Measurements from ENCODE around the gene RASL12.
"Not testable (repeated sequence)": the region's sequence is repeated elsewhere in the genome, so short reads cannot be mapped to it uniquely, and the experiment has no call there.

RASL12 gene

GRCh38 chr15:65081270-65081669 lies 13.5 kb upstream of the RASL12 start:
- TF ChIP-seq, protein P1, sequence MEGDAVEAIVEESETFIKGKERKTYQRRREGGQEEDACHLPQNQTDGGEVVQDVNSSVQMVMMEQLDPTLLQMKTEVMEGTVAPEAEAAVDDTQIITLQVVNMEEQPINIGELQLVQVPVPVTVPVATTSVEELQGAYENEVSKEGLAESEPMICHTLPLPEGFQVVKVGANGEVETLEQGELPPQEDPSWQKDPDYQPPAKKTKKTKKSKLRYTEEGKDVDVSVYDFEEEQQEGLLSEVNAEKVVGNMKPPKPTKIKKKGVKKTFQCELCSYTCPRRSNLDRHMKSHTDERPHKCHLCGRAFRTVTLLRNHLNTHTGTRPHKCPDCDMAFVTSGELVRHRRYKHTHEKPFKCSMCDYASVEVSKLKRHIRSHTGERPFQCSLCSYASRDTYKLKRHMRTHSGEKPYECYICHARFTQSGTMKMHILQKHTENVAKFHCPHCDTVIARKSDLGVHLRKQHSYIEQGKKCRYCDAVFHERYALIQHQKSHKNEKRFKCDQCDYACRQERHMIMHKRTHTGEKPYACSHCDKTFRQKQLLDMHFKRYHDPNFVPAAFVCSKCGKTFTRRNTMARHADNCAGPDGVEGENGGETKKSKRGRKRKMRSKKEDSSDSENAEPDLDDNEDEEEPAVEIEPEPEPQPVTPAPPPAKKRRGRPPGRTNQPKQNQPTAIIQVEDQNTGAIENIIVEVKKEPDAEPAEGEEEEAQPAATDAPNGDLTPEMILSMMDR (IDR thresholded peaks at IDR 0.05; ENCODE audit: borderline replicate concordance, control extremely low read depth, extremely low read depth, insufficient read depth, missing control alignments) = no peak
- in situ Hi-C loops (cut with MboI; ENCODE audit: low sequenced_read_pairs, unreplicated experiment) = no loop called here
- DNase-seq (ENCODE audit: low spot score) = no peak

DNA sequence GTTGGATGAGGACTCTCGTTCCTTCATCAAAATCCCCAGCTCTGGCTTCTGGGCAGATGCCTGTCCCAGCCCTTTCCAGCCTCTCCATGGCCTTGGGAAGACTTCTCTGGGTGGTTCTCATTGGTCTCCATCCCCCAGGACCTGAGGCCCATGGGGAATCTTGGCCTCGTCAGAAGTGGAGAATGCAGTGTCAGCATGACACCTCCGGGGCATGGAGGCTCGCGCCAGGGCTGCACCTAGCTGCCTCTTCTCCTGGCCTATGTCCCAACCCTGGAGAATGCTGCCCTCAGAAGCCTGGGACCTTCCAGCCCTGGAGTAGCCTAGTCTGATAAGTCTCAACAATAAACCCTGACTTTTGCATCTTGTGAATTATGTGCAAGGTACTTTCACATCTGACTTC lies 11.8 kb upstream of the RASL12 start:
- TF ChIP-seq, protein P1 (IDR thresholded peaks at IDR 0.05; ENCODE audit: borderline replicate concordance, control extremely low read depth, extremely low read depth, insufficient read depth, missing control alignments) = no peak
- no peak for DNase-seq (ENCODE audit: low spot score)
- in situ Hi-C loops (cut with MboI; ENCODE audit: low sequenced_read_pairs, unreplicated experiment) = no loop called here

- TF ChIP-seq, protein P1 (IDR thresholded peaks at IDR 0.05; ENCODE audit: borderline replicate concordance, control extremely low read depth, extremely low read depth, insufficient read depth, missing control alignments) = peak; percentile 70
- peak; percentile 73 for DNase-seq (ENCODE audit: low spot score)
- in situ Hi-C loops (cut with MboI; ENCODE audit: low sequenced_read_pairs, unreplicated experiment) = no loop called here
Measured at GRCh38 chr15:65077981-65078352, 10.2 kb upstream of the RASL12 start.

DNA sequence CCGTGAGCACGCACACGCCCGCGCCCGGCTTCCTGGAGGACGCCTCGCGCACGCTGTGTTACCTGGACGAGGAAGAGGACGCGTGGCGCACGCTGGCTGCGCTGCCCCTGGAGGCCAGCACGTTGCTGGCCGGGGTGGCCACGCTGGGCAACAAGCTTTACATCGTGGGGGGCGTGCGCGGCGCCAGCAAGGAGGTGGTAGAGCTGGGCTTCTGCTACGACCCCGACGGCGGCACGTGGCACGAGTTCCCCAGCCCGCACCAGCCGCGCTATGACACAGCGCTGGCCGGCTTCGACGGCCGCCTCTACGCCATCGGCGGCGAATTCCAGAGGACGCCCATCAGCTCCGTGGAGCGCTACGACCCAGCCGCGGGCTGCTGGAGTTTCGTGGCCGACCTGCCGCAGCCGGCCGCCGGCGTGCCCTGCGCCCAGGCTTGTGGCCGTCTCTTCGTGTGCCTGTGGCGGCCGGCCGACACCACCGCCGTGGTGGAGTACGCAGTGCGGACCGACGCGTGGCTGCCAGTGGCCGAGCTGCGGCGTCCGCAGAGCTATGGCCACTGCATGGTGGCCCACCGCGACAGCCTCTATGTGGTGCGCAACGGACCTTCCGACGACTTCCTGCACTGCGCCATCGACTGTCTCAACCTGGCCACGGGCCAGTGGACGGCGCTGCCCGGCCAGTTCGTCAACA lies 9.6 kb upstream of the RASL12 start:
- DNase-seq (ENCODE audit: low spot score) = no peak
- TF ChIP-seq, protein P1 (IDR thresholded peaks at IDR 0.05; ENCODE audit: borderline replicate concordance, control extremely low read depth, extremely low read depth, insufficient read depth, missing control alignments) = no peak
- in situ Hi-C loops (cut with MboI; ENCODE audit: low sequenced_read_pairs, unreplicated experiment) = no loop called here

DNA sequence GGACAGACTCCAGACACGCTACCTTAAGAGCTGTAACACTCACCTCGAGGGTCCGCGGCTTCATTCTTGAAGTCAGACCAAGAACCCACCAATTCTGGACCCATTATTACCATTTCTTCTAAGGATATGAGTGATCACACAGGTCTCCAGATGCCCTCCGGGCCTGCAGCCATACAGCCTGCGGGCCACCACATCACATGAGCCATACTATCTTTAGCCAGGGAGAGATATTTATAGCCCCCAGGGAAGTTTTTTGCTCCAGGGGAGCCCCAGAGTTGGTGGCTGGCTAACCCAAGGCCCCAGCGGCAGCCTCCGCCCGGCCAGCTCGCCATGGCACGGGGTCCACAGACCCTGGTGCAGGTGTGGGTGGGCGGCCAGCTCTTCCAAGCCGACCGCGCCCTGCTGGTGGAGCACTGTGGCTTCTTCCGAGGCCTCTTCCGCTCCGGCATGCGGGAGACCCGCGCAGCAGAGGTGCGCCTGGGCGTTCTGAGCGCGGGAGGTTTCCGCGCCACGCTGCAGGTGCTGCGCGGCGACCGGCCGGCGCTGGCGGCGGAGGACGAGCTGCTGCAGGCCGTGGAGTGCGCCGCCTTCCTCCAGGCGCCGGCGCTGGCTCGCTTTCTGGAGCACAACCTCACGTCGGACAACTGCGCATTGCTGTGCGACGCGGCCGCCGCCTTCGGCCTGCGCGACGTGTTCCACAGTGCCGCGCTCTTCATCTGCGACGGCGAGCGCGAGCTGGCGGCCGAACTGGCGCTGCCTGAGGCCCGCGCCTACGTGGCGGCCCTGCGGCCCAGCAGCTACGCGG lies 8.9 kb upstream of the RASL12 start, which contains the start of gene KBTBD13:
KBTBD13 (plus strand) TSS at position 261 of the 805 bp plus-strand sequence; CDS start at position 331, 70 bp downstream.
- in situ Hi-C loops (cut with MboI; ENCODE audit: low sequenced_read_pairs, unreplicated experiment) = no loop called here
- DNase-seq (ENCODE audit: low spot score) = no peak
- TF ChIP-seq, protein P1 (IDR thresholded peaks at IDR 0.05; ENCODE audit: borderline replicate concordance, control extremely low read depth, extremely low read depth, insufficient read depth, missing control alignments) = no peak

GRCh38 chr15:65075607-65076395 lies 8.0 kb upstream of the RASL12 start:
- DNase-seq (ENCODE audit: low spot score); in situ Hi-C loops (cut with MboI; ENCODE audit: low sequenced_read_pairs, unreplicated experiment): not testable (repeated sequence)

DNA sequence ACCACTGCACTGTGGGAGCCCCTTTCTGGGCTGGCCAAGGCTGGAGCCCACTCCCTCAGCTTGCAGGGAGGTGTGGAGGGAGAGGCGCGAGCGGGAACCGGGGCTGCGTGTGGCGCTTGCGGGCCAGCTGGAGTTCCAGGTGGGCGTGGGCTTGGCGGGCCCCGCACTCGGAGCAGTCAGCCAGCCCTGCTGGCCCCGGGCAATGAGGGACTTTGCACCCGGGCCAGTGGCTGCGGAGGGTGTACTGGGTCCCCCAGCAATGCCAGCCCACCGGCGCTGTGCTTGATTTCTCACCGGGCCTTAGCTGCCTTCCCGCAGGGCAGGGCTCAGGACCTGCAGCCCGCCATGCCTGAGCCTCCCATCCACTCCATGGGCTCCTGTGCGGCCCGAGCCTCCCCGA lies 7.2 kb upstream of the RASL12 start:
- in situ Hi-C loops (cut with MboI; ENCODE audit: low sequenced_read_pairs, unreplicated experiment); DNase-seq (ENCODE audit: low spot score): not testable (repeated sequence)

Data from GM13976 (cell line).